ENCODE measurements around the gene ERICH2.
A peak's percentile ranks its signal among the peaks of the same experiment; 100 is the strongest.
"Not testable (repeated sequence)": the region's sequence is repeated elsewhere in the genome, so short reads cannot be mapped to it uniquely, and the experiment has no call there.

ERICH2 gene, protein sequence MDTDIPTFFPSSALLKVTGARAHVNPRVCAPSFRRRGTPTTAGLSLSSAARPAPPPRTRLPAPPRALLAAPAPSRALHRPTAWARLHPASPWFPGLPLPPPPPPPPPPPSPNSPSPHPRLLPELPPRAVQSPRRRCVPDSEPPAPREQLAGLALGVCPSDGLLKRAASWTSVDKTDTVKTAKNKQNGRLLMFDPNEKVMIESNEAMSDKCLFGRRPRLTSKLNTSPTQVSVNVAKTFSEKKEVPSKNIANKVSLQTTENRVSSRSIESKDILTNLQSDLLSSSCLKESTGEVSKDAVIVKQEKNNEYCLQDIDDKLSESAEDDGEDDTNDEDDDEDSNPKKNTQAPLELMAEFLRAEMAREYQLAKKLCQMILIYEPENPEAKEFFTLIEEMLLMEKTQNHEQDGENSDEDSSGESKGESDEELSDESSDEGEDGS

DNA sequence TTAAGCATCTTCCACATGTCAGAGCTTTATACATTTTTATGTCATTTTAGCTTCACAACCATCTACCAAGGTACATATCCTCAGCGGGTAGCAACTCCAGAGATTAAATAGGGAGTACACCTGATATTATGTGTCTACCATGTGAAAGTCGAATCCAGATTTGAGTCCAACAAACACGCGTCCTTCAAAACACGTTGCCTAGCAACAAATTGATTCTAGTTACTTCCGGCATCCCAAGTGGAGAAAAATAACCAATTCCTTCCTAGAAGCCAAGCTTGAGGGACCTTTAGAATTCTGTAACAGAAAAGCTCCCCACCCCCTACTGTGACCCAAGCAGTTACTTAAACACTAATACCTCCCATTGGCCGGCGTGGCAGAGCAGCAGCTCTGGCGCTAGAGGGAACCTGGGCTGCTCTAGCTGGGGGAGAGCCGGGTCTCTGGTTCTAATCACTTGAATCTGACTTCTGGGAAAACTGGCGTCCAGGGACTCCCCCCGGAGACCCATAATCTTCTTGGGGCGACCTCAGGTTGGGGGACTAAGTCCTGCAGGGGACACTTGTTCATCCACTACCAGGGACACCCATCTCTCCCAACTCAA is at the start of gene ERICH2:
Gene ERICH2, plus strand, starts transcription at position 371 of the 598 bp plus-strand sequence. CDS start 304 bp downstream, outside the sequence.
- DNase-seq (ENCODE audit: low read depth) = peak; percentile 3

DNA sequence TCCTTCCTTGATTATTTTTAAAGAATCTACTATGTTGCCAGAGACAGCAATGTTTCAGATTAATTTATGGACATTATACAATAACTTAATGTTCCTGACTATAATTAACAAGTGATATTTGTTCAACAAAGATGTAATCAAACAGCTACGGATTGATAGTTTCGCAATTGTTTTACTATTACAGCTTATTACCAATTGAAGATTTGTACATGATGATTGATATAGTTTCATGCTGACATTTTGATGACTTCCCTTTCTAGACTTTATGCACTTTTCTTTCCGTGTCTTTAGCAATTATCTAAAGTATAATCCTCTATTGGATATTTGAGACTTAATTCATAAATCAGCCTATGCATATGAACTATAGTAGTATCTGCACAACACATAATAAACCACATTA is 48.5 kb upstream of the ERICH2 start:
- no peak for DNase-seq (ENCODE audit: low read depth)

DNA sequence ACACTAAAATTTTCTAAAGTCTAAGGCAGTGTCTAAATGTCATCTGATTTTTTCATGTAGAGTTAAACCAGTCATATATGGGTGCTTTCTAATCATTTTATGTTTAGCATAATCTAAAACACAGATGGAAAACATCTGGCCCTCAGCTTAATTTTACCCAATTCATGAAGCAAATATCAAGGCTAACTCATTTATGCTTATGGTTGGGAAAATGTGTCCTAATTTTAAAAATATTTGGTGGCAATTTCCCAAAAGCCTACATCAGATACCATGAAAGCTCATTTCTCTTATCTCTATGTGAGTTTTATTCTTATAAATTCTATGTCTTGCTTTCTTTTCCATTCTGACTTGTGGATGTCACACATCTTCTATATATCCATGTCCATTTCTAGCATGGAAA is 47.9 kb upstream of the ERICH2 start:
- no peak for DNase-seq (ENCODE audit: low read depth)

DNA sequence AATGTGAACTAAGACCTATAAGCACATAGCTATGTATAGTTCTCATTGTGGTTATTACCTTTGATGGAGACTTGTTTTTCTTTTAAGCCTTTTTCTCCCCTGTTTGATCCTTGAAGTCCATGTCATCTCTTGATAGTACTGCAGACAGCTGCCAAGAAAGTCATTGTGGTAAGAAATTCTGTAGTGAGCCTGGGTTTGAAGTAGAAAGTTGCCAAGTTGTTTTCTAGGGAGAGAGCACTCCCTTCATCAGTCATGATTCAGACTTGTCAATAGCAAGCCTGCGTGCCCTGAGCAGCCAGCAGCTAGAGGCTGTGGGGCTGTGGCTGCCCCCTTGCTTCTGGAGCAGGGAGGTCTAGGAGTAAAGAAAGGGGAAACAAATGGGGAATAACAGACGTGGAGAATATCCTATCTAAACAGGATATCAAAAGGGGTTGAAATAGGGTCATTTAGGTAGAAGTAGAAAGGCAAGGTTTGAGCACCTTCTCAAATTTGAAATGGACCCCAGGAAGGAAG is 46.7 kb upstream of the ERICH2 start:
- DNase-seq (ENCODE audit: low read depth) = no peak

DNA sequence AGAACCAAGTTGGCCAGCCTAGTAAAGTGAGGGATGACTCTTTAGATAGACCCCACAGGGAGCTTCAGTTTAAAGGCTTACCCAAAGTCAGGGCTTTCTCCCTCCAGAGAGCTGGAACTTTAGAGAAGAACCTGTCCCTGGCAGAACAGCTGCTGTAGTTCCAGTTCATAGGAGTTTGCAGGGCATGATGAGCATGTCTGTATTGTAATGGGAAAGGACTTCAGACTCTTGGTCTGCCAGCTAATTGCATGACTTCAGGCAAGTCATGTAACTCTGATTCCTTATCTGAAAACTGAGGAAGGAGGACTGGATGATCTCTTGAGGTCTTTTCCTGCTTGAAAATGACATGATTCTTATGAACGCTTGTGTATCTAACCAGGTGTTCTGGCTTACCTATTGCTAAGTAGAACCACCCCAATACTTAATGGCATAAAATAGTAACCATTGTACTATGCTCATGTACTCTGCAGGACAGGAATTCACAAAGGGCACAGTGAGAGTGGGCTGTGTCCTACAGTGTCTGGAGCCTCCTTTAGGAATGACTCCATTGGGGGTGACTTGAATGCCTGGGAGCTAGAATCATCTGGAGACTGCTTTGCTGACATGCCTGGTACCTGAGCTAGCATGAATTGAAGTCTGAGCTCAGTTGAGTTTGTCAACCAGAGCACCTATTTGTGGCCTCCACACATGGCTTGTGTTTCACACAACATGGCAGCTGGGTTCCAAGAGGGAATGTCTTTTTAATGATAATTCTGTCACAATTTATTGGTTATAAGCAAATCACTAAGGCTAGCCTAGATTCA is 36.2 kb upstream of the ERICH2 start:
- no peak for DNase-seq (ENCODE audit: low read depth)

DNA sequence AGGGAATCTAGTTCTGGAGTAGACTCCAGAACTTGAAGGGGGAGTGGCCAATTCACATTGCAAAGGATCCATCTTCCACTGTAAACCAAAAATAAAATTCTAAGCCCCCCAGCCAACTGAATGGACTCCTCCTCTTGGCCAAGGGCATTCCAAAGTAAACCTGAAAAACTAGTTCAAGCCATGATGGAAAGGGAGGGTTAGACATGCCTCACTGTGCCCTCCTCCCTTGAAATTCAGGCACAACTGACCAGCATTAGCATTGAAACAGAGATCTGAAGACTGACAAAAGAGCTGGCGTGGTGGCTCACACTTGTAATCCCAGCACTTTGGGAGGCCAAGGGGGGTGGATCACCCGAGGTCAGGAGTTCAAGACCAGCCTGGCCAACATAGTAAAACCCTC is 35.6 kb upstream of the ERICH2 start:
- not testable (repeated sequence) for DNase-seq (ENCODE audit: low read depth)

DNA sequence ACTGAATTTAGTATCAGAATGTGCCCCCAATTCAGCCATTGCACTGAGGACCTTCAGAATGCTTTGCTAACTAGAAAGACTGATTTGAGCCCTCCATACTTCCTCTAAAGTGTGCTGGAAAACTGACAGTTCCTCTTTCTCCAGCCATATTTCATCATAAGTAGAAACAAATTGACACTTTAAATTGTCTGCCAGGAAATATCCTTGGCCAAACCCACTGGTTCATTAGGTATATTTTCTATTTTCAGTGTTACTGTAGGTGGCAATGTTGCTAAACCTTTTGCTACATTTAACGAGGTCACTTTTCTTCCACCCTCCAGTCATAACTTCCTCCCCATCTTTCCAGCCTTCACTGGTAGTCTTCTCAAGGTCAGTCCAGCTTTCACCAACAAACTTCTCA is 33.5 kb upstream of the ERICH2 start:
- no peak for DNase-seq (ENCODE audit: low read depth)

DNA sequence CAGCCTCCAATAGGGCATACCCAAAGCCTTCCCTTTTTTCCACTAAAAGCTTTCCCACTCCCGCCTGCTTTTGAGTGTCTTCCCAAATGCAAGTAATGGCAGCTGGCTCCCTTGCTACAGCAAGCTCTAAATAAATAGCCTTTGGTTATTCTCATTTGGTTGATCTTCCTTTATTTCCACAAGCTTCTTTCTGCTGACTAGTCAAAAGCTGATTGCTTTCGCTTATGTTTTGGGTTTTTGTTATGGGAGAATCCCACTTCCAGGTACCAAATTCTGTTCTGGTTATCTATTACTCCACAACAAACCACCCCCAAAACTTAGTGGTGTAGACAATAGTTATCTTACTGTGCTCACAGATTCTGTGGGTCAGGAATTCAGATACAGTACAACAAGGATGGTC is 32.8 kb upstream of the ERICH2 start:
- DNase-seq (ENCODE audit: low read depth) = no peak

DNA sequence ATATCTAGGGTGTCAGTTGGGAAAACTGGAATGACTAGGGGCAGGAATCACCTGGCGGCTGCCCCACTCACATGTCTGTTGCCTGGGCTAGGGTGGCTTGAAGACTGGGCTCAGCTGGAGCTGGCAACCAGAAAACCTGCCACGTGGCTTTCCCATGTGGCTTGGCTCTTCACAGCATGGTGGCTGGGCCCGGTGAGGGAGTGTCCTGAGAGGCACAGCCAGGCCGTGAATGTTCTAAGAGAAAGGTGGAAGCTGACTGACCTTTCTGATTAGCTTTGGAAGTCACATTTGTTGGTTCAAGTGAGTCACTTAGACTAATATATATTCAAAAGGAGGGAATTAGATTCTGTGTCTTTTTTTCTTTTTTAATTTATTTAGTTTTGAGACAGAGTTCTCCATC is 32.4 kb upstream of the ERICH2 start:
- no peak for DNase-seq (ENCODE audit: low read depth)

DNA sequence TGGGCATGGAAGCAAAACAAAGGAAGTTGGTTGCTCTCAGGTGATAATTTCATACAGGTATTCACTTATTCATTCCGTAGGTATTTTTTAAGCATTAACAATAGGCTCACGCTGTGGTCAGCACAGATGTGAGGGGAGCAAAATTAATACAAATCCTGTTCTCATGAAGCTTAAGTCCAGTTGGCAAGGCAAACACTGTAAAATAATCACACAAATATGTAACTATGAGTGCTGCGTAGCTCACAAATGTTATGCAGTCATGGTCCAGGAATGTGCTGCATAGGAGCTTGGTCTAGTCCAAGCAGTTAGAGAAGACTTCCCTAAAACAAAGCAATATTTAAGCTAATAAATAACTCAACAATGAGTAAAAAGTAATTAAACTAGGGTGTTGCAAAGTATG is 31.1 kb upstream of the ERICH2 start:
- no peak for DNase-seq (ENCODE audit: low read depth)

DNA sequence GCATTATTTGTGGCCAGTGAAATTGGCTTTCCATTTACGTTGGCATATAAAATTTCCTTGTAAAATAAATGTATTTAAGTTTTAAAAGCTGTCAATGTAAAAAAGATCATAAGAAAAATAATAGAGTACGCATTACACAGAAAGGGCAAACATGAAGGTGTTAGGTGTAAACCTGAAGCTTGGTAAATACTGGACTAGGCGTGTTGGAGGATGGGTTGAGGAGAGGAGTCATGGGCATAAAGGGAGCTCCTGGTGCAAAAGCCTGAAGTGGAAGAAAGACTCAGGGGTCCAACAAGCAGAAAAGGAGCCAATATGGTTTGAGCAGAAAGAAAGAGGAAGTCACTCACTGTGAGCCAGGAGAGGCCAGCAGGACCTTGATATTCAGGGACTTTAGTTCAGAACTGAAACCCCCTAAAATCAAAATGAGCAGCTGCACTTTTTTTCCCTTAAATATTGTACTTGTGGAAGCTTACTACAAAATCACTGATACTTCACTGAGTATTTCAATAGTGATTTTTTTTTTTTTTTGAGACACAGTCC is 30.6 kb upstream of the ERICH2 start:
- DNase-seq (ENCODE audit: low read depth) = no peak

DNA sequence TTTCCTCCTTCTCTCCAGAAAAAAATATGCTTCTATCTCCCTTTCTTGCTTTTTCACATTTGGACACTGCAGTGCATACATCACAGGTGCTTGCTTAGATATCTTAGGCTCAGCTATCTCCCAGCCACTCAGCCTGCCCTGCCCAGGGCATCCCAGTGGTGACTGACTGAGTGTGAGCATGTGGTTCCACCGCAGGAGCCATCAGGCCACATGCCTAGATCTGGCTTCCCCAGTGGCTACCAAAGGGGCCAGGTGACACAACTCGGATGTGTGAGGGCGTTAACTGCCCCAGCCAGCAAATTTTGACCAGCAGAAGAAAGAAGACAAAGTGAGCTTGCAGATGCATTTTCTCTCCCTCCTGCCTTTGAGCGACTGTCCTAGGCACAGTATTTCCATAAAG is 29.5 kb upstream of the ERICH2 start:
- no peak for DNase-seq (ENCODE audit: low read depth)

DNA sequence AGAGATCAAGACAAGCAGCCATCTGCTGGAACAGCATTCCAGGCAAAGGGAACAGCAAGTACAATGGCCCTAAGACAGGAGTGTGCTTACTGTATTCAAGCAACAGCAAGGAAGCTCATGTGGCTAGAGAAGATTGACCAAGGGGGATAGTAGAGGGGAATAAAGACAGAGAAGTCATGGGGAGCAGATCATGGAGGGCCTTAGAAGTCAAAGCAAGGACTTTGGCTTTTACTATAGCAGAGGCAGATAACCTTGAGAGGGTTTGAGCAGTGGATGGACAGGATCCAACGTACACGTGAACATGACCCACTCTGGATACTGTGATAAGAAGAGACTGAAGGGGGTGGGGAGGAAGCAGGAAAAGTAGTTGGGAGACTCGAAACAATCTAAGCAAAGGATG is 28.2 kb upstream of the ERICH2 start:
- DNase-seq (ENCODE audit: low read depth) = no peak

DNA sequence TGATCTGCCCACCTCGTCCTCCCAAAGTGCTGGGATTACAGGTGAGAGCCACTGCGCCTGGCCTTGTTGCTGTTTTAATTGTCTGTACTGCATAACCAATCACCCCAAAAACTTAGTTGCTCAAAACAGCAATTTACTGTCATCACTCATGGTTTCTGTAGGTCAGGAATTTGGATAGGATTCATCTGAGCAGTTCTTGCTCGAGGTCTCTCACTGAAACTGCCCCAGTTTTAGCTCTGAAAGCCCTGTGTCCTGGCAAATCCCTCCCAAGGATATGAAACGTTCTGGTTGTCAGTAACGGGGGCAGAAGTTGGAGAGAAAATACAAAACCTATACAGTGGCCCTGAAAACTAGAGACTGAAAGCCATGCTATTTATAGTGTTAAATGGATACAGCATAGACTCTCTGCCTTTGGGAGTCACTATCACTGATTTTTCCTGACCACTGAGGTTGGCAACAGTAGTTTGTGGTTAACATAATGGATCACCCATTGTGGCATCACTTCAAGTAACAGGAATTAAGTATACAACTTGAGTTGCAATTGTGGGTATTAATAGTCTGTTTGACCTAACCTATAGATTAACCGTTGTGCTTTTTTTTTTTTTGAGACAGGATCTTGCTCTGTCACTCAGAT is 27.2 kb upstream of the ERICH2 start:
- no peak for DNase-seq (ENCODE audit: low read depth)

DNA sequence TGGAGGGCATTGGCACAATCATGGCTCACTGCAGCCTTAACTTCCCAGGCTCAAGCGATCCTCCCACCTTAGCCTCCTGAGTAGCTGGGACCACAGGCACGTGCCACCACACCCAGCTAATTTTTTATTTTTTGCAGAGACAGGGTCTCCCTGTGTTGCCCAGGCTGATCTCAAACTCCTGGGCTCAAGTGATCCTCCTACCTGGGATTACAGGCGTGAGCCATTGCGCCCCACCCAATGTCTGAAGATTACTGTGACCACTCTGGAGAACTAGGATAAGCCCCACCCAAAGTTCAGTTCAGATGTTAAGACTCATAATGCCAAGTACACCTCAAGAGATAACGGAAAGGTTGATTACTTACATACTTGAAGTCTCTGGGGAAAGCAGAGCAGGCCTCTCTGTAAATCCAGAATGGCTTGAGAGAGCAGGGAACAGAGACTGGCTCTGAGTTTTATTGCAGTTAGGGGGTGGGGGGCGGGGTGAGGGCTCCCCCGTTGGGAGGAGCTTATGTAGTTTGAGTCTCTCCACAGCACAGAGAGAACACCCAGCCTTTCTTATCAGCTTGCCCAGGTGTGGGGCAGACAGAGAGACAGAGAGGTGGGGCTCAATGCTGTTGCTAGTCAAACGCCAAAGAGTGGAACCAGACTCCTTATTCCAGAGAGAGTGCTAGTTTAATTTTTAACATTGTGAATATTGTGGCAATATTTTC is 26.5 kb upstream of the ERICH2 start:
- DNase-seq (ENCODE audit: low read depth) = no peak

DNA sequence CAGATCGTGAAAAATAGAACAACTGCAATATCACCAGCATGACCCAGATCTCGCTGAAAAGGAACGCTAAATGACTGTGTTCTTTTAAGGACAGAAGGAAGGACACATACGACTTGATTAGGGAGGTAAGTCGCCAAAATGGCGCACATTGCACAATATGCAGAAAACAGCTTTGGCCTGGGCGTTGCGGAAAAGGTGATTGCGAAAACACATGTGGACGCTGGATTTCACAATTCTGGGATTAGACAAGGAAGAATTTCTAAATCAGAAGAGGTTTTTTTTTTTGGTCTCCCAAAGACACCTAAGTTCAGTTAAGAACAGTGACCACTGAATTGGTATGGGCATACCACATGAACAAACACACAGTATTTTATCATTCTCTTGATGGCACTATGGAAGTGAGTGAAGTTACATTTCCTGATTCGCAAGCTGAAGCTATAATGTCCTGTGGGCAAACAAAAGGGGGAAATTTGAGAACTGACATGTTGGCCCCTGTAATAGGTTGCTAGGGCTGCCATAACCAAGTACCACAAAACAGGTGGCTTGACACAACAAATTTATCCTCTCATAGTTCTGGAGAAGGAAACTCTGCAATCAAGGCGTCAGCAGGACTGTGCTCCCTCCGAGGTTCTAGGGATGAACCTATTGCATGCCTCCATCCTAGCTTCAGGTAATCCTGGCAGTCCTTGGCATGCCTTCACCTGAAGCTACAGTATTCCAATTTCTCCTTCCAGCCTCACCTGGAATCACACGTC is 25.8 kb upstream of the ERICH2 start:
- DNase-seq (ENCODE audit: low read depth) = no peak

DNA sequence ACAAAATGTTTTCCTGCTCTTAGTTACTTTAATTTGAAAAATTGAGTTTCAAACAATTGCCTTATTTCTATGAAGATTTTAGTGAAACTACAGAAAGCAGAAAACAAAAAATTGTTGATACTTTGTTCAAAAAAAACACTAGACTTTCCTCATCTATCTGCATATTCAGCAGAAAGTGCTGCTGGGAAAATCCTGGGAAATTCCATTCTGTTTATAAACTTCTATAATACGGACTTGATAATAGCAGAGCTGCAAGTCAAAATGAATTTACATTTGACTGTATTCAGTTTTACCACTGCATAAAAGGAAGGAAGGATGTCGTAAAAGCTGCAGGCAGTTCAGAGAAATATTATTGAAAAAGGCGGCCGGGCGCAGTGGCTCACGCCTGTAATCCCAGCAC is 24.9 kb upstream of the ERICH2 start:
- DNase-seq (ENCODE audit: low read depth) = no peak

DNA sequence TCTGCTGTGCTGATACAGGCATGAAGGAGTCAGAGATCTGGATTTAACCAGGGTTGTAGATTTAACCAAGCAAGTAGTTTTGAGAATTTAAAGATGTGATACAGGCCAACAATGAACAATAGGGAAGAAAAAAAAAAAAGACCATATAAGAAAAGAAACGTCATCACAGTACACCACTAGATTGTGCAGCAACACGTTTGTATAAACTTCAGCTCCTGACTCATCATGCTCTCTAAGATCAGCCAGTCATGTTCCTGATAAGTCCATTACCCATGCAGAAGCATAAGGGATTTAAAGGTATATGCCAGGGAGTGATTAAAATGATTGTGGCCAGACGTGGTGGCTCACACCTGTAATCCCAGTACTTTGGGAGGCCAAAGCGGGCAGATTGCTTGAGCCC is 22.3 kb upstream of the ERICH2 start:
- no peak for DNase-seq (ENCODE audit: low read depth)

DNA sequence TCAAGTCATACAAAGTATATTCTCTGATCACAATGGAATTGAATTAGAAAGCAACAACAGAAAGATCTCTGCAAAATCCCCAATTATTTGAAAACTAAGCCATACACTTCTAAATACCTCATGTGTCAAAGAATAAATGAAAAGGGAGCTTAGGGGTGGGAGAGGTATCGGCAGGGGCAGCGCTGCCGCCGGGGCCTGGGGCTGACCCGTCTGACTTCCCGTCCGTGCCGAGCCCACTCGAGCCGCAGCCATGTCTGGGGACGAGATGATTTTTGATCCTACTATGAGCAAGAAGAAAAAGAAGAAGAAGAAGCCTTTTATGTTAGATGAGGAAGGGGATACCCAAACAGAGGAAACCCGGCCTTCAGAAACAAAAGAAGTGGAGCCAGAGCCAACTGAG is 18.6 kb upstream of the ERICH2 start:
- DNase-seq (ENCODE audit: low read depth) = not testable (repeated sequence)

DNA sequence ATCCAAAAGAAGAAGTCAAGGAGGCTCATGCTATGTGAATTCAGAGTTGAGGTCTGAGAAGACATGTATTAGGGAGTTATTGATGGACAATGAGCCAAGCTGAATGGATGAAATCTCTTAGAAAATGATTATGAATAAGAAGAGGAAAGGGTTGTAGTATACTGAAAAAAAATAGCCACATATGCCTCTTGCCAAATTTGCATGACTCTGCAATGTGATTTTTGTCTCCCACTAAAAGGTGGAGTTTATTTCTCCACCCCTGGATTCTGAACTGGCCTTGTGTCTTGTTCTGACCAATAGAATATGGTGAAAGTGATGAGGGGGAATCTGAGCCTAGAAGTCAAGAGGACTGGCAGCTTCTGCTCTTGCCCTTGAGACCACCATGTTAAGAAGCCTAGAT is 8.6 kb upstream of the ERICH2 start:
- no peak for DNase-seq (ENCODE audit: low read depth)

DNA sequence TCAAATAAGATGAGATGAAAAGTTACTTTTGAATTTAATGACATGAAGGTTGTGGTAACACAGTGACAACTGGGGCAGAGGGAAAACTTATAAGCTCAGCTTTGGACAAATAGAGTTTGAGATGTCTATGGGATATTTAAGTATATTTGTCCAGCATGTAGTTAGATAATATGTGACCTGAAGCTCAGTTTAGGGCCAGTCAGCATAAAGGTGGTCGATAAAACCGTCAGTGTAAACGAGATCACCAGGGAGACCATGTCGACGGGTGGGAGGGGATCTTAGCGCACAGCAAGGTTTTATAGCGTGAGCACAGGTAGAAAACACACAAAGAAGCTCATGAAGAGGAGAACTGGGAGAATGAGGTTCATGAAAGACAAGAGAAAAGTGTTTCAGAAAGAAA is 7.4 kb upstream of the ERICH2 start:
- no peak for DNase-seq (ENCODE audit: low read depth)
